Gastrocnemius medialis (tissue), 4 donors: ENCODE data around the gene CENPE. TPM values are rescaled to one million over a fixed set of nuclear protein-coding genes. Genes with fewer than 3 reads are reported as not detected.

ENCODE experiments used
- ATAC-seq, 2 donors: fragments of 150-250 bp; one replicate each; pipeline ENCODE4 v1.9.1; 2016
- DNase-seq, 2 donors: peaks; one replicate each; pipeline ENCODE4 v3.0.0-alpha.2; 2019
- H3K27ac ChIP-seq, 4 donors: fragments of 200-600 bp; sonication (generic); 1 replicate in 1 of 4; 2 replicates in 3 of 4; pipeline ENCODE4 v1.5.1; 2016 to 2018; ENCODE audit warnings: mild to moderate bottlenecking in 2 of 4, moderate library complexity in 1 of 4
- H3K27me3 ChIP-seq, 3 donors: fragments of 200-600 bp; sonication (generic) in 2 of 3; 1 replicate in 1 of 3; 2 replicates in 2 of 3; pipeline versions ENCODE4 v1.5.1 to v1.6.0; 2016 to 2019; ENCODE audit warnings: mild to moderate bottlenecking in 1 of 3, moderate library complexity in 1 of 3
- H3K36me3 ChIP-seq, 2 donors: fragments of 200-600 bp; sonication (generic) in 1 of 2; one replicate each; pipeline ENCODE4 v1.5.1; 2017 to 2018
- H3K4me1 ChIP-seq, 2 donors: fragments of 200-600 bp; sonication (generic) in 1 of 2; one replicate each; pipeline ENCODE4 v1.5.1; 2016 to 2017; ENCODE audit warnings: mild to moderate bottlenecking in 2 of 2
- H3K4me3 ChIP-seq, 4 donors: fragments of 200-600 bp; sonication (generic) in 3 of 4; 1 replicate in 1 of 4; 2 replicates in 3 of 4; pipeline ENCODE4 v1.5.1; 2016 to 2019; ENCODE audit warnings: mild to moderate bottlenecking in 2 of 4
- H3K9me3 ChIP-seq, 3 donors: fragments of 200-600 bp; sonication (generic) in 2 of 3; 1 replicate in 1 of 3; 2 replicates in 2 of 3; pipeline ENCODE4 v1.5.1; 2016 to 2019
- CTCF ChIP-seq, 5 experiments: fragments of 450-650 bp in 3 of 5; fragments of 200-600 bp in 2 of 5; sonication (generic) in 2 of 5; IDR thresholded peaks in 4 of 5; conservative IDR thresholded peaks in 1 of 5; 1 replicate in 4 of 5; 2 replicates in 1 of 5; pipeline ENCODE4 v1.5.1; 2016 to 2019; ENCODE audit warnings: antibody characterized with exemption in 5 of 5, mild to moderate bottlenecking in 3 of 5, moderate library complexity in 3 of 5
- POLR2A ChIP-seq, 2 donors: fragments of 450-650 bp; IDR thresholded peaks; one replicate each; pipeline ENCODE4 v1.6.1; 2017; ENCODE audit warnings: antibody characterized with exemption in 2 of 2, mild to moderate bottlenecking in 2 of 2, moderate library complexity in 2 of 2
- in situ Hi-C, 4 donors: fragments of 200-750 bp; cut with MboI; loops; one replicate each; pipeline versions ENCODE4 v1.15.0 to v1.8.0; 2017; ENCODE audit warnings: low sequenced_read_pairs in 4 of 4
- intact Hi-C: fragments of 100-400 bp; cut with DNase I; formaldehyde crosslinking; loops from one replicate; pipeline ENCODE4 v1.15.1; 2023; ENCODE audit warnings: low total_unique reads
- total RNA-seq, 4 donors: library from RNA; depleted of rRNA; stranded (reverse); fragments of >200 nt; gene quantifications; one replicate each; pipeline versions ENCODE4 v1.1.0 to v1.2.3, GENCODE V29; 2016

CENPE gene
- total RNA-seq, 4 donors from 2014 or later = 0.15 to 0.63 (median 0.18) TPM

- ATAC-seq (no peak), DNase-seq (no peak)
- in situ Hi-C loops = loop anchor here in 3 of 4 donors (10.0 kb wide), 4 partner anchors 50 to 660 kb away; no protein-coding TSS in a partner anchor
- peaks cover 14 to 19% of the 10 kb centered on the region in 2 donors for H3K4me1 ChIP-seq
- intact Hi-C loops = loop anchor here (5.0 kb wide), 4 partner anchors 228 to 648 kb away; partner anchors contain the start of genes CISD2, NFKB1 and UBE2D3
- peaks cover 0 to 12% of the 10 kb centered on the region in 2 donors for H3K36me3 ChIP-seq
- H3K27ac ChIP-seq = no peak overlapping the region
- H3K9me3 ChIP-seq = no peaks in the 10 kb centered on the region
- no peak for TF ChIP-seq CTCF (IDR thresholded peaks at IDR 0.05 in 4 of 5, conservative IDR thresholded peaks at IDR 0.05 in 1 of 5)
- TF ChIP-seq POLR2A (IDR thresholded peaks at IDR 0.05) = no peak
- H3K27me3 ChIP-seq = no peaks in the 10 kb centered on the region
- H3K4me3 ChIP-seq = no peak overlapping the region
These were observed 103.1 kb downstream of the CENPE start for GRCh38 chr4:103095080-103095479.

- intact Hi-C loops (no loop called here), in situ Hi-C loops (loop anchor here in 3 of 4 donors (10.0 kb wide), 4 partner anchors 47 to 657 kb away; no protein-coding TSS in a partner anchor)
- H3K9me3 ChIP-seq = no peaks in the 10 kb centered on the region
- H3K4me3 ChIP-seq = no peak overlapping the region
- DNase-seq = no peak
- peaks cover 2 to 3% of the 10 kb centered on the region in 2 donors for H3K4me1 ChIP-seq
- no peak for ATAC-seq
- H3K36me3 ChIP-seq = peaks cover 0 to 40% of the 10 kb centered on the region in 2 donors
- H3K27me3 ChIP-seq = no peaks in the 10 kb centered on the region
- no peak overlapping the region for H3K27ac ChIP-seq
- no peak for TF ChIP-seq CTCF (IDR thresholded peaks at IDR 0.05 in 4 of 5, conservative IDR thresholded peaks at IDR 0.05 in 1 of 5)
- TF ChIP-seq POLR2A (IDR thresholded peaks at IDR 0.05) = no peak
These were observed 105.9 kb downstream of the CENPE start for GRCh38 chr4:103092245-103092644.

- peaks cover 0 to 45% of the 10 kb centered on the region in 2 donors for H3K36me3 ChIP-seq
- no peak overlapping the region for H3K4me3 ChIP-seq
- intact Hi-C loops (no loop called here), in situ Hi-C loops (loop anchor here in 3 of 4 donors (10.0 kb wide), 4 partner anchors 47 to 657 kb away; no protein-coding TSS in a partner anchor)
- H3K27ac ChIP-seq = no peak overlapping the region
- no peaks in the 10 kb centered on the region for H3K9me3 ChIP-seq
- H3K4me1 ChIP-seq = peaks cover 2 to 3% of the 10 kb centered on the region in 2 donors
- TF ChIP-seq POLR2A (IDR thresholded peaks at IDR 0.05) (no peak), CTCF (IDR thresholded peaks at IDR 0.05 in 4 of 5, conservative IDR thresholded peaks at IDR 0.05 in 1 of 5) (peak in 3 of 5 experiments; percentile 41 to 49 (median 46))
- DNase-seq = no peak
- ATAC-seq = peak in 1 of 2 donors; percentile 27
- H3K27me3 ChIP-seq = no peaks in the 10 kb centered on the region
These were observed 106.4 kb downstream of the CENPE start for GRCh38 chr4:103091601-103092223.

GRCh38 chr4:103089481-103089880, 108.7 kb downstream of the CENPE start:
- H3K4me1 ChIP-seq = no peaks in the 10 kb centered on the region
- ATAC-seq = no peak
- intact Hi-C loops = no loop called here

More at GRCh38 chr4:103089481-103089880, 108.7 kb downstream of the CENPE start:
- DNase-seq = no peak
- no peak for TF ChIP-seq POLR2A (IDR thresholded peaks at IDR 0.05)
- no peak for TF ChIP-seq CTCF (IDR thresholded peaks at IDR 0.05 in 4 of 5, conservative IDR thresholded peaks at IDR 0.05 in 1 of 5)
- no peak overlapping the region for H3K4me3 ChIP-seq
- no peaks in the 10 kb centered on the region for H3K27me3 ChIP-seq
- in situ Hi-C loops = no loop called here
- no peaks in the 10 kb centered on the region for H3K9me3 ChIP-seq
- H3K27ac ChIP-seq = no peak overlapping the region
- peaks cover 0 to 67% of the 10 kb centered on the region in 2 donors for H3K36me3 ChIP-seq
